ENCODE data around the gene MGMT.

MGMT gene

DNA sequence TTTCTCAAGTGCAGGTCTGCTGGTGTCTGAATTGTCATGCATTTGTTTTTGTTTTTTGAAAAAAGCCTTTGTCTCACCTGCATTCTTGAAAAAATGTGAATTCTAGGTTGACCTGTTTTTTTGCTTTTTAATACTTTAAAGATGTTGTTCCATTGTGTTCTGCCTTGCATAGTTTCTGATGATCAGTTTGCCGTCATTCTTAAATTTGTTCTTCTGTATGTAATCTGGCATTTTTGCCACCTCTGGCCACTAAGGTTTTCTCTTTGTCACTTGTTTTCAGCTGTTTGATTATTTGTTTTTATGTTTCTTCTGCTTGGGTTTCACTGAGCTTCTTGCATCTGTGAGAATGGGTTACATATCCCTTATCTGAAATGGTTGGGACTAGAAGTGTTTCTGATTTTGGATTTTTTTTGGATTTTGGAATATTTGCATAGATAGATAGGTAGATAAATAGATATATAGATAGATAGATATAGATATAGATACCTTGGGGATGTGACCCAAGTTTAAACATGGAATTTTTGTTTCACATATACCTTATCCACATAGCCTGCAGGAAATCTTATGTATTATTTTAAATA is 16.5 kb downstream of the MGMT start:
- no peak overlapping the region for H3K4me3 ChIP-seq (ENCODE audit: low read length)
- no peak for DNase-seq (ENCODE audit: low read depth, low spot score)

DNA sequence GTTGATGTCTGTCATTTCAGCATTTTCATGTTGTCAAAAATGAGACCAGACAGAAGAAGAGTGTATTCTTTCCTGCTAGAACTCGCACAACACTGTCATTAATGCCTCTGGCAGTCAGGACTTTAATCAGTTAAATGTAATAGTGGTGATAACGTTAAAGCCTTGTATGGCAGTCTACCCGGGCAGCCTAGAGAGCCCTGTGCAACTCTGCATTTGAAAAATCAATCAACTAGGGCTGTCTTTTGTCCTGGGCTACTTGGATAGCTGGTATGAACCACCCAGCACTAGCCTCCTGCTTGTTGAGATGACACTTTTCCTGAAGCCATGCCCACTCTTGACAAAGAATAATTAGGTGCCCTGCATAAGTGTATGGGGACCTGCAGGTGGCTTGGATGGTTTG is 19.8 kb downstream of the MGMT start:
- H3K4me3 ChIP-seq (ENCODE audit: low read length), result no peak overlapping the region
- DNase-seq (ENCODE audit: low read depth, low spot score), result no peak

DNA sequence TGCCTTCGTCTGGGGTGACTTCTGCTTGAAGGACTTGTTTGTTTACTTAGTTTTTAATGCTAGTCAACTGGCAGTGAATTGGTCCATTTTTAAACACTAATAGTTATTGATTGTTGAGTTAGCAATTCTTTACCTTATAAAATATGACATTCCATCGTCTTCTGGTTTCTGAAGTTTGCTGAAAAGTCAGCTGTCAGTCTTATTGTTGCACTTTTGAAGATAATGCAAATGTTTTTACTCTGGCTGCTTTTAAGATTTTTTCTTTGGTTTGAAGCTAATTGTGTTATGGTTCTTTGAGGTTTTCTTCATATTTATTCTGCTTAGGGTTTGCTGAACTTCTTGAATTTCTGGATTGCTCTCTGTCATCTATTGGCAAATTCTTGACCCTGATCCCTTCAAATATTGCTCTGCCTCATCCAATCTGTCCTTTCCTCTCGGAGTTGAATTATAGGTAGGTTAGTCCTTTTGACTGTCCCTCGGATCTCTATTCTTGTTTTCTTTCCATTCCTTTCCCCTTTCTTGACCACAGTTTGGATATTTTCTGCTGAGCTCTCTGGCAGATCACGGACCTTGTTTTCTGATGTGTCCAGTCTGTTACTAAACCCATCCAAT is 24.2 kb downstream of the MGMT start:
- no peak for DNase-seq (ENCODE audit: low read depth, low spot score)

DNA sequence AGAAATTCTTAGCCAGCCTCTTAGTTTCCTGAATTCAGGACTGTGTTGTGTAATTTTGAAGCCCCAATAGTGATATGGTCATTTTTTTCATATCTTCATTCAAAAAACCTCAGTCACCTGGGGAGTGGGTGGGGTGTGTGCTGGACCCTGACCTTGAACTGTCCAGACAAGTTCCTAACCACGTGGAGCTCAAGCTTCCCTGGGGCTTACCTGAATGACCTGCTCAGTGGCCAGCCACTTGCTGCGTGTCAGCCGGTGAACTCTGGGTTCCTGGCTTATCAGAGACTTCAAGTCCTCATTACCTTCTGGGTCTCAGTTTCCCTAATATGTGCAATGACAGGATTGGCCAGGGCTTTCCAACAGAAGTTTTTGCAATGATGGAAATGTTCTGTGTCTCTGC is 27.1 kb downstream of the MGMT start:
- no peak for DNase-seq (ENCODE audit: low read depth, low spot score)

More for the DNA sequence above, 24.2 kb downstream of the MGMT start:
- no peak overlapping the region for H3K4me3 ChIP-seq (ENCODE audit: low read length)

DNA sequence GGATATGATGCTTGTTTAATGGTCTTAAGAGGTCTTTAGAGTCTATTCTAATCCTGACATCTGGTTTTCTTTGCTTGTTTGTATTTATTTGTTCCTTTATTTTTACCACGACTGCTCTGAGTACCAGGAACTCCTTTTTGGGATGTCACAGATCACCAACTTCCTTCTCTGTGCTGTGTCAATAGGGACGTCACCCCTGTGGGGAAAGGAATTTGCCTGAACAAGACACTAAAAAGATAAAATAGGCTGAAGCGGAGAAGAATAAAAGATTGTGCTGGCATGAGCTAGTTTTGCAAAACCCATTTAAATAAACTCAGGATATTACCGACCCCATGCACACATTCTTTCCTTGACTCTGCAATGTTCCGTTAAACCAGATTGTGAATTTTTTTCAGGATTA is 27.7 kb downstream of the MGMT start:
- H3K4me3 ChIP-seq (ENCODE audit: low read length), result no peak overlapping the region
- no peak for DNase-seq (ENCODE audit: low read depth, low spot score)

More for the DNA sequence above, 27.1 kb downstream of the MGMT start:
- H3K4me3 ChIP-seq (ENCODE audit: low read length), result no peak overlapping the region

DNA sequence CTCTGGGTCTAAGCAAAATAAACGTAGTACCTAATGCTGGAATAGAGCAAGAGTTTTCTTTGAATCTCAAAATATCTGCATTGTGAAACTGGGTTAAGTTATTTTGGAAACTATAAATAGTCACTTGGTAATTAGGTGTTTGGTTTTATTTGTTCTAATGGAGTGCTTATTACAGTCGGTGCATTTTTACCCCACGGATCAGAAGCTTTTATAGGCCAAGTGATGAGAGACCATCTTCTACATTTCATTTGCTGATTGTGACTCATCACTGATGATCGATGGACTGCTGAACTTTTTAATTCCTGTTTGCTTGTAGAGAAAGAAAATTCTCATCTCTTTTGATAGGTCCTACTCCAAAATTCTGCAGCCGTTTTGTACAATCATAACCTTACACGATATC is 28.2 kb downstream of the MGMT start:
- DNase-seq (ENCODE audit: low read depth, low spot score), result no peak
- H3K4me3 ChIP-seq (ENCODE audit: low read length), result no peak overlapping the region

DNA sequence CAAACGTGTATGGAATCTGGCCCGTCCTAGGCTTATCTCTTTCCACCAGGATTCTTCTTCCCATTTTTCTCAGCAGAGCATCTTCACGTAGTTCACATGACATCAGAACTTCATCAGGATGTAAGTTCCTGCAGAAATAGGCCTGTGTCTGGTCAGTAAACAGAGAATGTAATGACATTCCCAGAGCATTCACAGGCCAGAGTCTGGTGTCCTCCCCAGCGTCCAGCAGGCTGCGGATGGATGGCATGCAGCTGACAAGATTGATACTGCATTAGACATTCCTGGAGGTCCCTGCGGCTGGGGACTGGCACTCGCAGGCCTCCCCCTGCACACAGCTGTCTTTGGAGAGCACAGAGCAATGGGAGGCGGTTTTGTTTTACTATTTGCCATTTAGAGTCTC is 28.7 kb downstream of the MGMT start:
- no peak overlapping the region for H3K4me3 ChIP-seq (ENCODE audit: low read length)
- DNase-seq (ENCODE audit: low read depth, low spot score), result no peak

DNA sequence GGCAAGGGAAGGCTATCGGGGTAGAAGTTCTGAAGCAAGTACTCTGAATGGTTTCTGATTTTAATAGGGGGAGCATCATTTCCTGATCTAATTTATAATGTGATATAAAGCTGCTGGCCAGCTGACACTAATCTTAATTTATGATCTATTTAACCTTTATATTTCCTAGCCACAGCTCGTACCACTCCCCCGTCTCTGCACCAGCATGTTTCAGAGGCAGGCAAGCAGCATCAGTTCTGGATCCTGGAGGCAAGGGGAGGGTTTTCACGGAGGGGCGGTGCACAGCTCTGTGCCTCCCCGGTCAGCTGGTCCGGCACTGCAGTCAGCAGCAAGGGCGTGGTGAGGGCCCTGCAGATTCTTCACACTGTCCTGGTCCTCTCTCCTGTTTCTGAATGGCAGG is 30.0 kb downstream of the MGMT start:
- DNase-seq (ENCODE audit: low read depth, low spot score), result no peak
- no peak overlapping the region for H3K4me3 ChIP-seq (ENCODE audit: low read length)

DNA sequence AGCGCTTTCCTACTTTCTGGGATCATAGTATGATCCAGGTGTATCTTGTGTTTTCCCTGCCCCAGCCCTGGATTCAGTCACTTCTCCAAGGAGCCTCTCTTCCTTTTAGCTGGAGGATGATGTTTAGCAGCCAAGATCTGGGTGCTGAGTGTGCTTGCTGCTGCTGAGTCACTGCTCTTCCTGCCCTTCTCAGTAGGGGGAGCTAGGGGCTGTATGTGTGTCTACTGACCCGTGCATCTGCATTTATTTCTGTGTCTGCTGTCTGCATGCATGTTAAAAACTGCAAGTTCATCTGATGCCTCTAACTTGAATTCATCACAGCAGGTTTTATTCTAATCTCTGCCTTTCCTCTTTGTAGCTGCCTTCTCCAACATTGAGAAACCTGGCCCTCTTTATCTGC is 31.6 kb downstream of the MGMT start:
- no peak overlapping the region for H3K4me3 ChIP-seq (ENCODE audit: low read length)
- peak; percentile 47 for DNase-seq (ENCODE audit: low read depth, low spot score)

DNA sequence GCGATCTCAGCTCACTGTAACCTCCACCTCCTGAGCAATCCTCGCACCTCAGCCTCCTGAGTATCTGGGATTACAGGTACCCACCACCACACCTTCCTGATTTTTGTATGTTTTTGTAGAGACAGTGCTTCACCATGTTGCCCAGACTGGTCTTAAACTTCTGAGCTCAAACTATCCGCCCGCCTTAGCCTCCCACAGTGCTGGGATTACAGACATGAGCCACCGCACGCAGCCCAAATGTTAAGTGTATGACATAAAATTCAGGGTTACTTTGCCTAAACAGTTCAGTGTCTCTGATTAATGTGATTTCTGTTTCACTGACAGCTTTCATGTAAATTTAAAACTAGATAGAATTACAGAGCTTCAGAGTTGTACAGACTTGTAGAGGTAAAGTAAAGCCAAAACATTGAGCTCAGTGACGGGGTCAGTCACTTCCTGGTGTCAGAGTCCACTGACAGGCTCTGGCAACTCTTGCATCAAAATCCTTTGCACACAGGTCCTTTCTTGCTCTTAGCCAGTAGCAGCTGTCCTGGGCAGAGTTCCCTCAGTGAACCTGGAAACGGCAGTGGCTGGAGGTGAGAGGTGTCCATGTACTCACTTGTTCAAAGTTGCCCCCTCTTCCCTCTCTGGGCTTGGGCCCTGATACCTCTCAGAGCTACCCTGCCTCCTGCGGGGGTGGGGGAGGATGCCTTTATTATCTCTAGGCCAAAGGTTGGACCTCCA is 33.7 kb downstream of the MGMT start:
- no peak overlapping the region for H3K4me3 ChIP-seq (ENCODE audit: low read length)
- DNase-seq (ENCODE audit: low read depth, low spot score), result no peak

DNA sequence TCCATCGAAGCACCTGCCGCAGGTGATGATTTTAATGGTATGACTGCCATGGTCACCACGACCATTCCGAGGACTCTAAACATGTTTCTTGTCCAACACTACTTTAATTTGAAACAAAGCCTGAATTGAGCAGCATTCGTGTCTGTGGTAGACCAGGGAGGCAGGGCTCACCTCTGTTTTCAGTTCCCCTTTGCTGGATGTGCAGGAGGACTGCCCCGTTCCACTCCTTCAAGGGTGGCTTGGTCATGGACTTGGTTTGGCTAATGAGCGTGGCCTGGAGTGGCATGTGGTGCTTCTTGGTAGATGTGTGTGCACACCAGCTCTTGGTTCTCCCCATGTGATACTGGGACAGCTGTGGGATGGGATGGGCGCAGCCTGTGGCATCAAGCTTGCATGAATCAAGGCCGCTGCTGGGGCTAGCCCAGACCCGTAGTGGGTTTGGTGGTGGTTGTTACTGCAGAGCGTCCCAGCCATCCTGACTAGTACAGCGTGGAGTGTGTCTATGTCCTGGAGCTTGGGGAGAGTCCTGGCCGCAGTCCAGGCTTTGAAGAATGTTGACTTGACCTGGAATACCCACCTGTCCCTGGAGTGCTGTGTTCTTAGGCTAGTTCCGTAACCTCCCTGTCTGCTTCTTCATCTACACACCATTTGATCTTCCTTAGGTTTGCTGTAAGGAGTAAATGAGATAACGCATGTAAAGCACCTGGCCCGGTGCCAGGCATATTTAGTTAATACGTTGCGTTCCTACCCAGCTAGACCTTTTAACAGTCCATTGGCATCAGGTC is 34.8 kb downstream of the MGMT start:
- DNase-seq (ENCODE audit: low read depth, low spot score), result no peak
- no peak overlapping the region for H3K4me3 ChIP-seq (ENCODE audit: low read length)

DNA sequence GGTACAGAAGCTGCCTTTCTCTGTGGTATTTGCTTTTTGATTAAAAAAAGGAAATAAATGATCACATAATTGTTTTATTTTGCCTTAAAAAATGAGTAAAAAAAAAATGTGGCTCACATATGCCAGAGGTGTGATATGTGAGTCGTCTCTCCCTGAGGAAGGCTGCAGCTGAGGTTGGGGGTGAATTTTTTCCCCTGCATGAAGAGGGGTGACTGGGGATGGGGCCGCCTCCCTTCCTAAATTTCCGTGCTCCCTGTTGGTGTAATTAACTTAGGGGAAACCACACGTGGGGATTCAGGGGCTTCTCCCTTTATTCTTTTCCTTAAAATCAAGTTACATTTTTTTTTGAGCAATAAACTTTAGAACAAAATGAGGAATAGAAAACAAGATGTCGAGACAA is 35.4 kb downstream of the MGMT start:
- no peak overlapping the region for H3K4me3 ChIP-seq (ENCODE audit: low read length)
- DNase-seq (ENCODE audit: low read depth, low spot score), result no peak

DNA sequence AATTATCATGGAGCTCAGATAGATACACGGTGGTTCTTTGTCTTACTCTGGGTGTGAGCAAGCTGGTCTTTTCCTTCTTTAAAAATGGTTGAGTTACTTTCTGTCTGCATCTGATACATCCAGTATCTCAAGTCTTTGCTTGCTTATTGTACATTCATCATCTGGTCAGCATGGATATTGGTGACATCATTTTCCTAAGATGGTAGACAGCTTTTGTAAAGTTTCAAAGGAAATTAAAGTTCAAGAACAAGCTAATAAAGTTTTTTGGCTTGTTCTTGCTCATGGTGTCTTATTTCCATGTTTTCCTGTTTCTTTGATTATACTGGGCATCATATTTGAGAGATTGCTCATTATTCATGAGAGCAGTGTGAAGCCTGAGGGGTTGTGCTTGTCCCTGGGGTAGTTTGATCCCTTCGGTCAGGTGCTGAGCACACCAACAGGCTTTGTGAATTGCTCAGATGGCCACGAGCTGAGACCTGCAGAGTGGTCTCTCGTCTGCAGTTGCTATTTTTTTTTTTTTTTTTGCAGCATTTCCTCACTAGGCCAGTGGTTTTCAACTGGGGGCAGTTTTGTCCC is 38.5 kb downstream of the MGMT start:
- H3K4me3 ChIP-seq (ENCODE audit: low read length), result no peak overlapping the region

DNA sequence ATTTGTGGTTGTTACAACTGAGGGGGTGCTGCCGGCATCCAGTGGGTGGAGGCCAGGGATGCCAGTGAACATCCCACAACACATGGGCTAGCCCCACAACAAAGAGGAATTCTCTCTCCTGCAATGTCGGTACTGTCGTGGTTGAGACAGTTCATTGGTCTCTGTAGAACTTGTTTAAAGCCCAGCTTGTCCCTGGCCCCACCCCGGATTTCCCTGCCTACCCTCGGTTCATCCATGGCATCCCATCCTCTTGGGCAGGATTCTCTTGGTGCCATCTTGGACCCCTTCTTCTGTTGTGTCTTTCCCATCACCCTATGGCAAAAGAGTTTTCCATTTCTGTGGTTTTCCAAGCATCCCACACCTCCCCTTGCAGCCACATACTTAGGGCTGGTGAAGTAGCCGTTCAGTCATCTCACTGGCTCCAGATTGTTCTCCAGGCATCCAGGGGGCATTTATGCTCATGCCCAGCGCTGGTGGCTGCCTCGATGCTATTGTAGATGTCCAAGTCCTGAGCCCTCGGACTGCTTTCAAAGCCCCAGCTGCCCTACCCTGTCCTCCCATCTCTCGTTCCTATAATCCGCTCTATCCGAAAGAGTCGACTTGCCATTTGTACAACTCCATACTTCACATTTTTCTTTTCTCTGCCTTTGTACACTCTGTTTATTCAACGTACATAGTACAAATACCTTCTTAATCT is 39.2 kb downstream of the MGMT start:
- DNase-seq (ENCODE audit: low read depth, low spot score), result no peak
- no peak overlapping the region for H3K4me3 ChIP-seq (ENCODE audit: low read length)

More for the DNA sequence above, 38.5 kb downstream of the MGMT start:
- DNase-seq (ENCODE audit: low read depth, low spot score), result no peak

DNA sequence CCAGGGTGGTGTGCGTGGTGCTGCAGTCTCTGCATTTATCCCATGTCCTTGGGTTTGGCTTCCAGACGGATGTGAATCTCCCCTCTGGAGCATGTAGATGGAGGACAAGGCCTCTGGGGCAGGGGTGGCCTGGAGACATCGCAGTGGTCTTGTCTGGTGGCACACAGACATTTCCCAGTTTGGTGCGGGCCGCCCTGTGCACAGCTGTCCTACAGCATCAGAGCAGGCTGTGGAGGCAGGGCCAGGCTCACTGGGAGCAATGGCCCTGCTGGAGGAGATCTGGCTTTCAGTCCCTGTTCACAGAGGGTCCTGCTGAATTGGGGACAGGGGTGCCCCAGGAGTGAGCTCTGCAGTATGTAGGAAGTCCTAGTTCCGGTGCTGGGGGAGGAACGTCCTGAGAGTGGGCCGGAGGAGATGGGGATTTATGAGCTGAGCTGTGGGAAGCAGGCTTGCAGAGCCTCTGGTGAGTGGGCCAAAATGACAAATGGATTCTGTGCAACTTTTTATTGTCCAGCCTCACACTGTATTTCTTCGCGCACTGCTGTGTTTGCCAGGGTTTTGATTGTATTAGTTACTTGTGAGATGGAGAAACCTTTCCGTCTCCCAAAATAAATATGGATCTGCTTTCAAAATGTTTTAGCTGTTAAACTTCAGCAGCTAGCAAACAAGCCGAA is 40.3 kb downstream of the MGMT start:
- DNase-seq (ENCODE audit: low read depth, low spot score), result no peak
- H3K4me3 ChIP-seq (ENCODE audit: low read length), result no peak overlapping the region

DNA sequence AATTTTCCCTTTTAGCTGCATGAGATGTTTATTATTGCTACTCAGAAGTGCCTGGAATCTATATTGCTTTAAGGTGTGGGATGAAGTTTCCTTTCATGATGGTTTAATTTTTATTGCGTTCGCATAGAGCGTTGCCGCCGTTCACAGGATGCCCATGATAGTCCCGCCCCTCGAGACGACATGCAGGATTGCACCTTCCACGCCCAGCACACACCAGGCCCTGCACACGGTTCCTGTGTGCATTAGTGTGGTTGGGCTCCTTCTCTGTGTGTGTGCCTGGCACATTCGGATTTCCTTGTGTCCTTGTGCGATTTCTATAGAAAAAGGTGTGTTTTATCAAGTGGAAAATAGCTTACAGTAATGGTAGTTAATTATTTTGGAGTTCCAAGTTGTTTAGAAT is 42.1 kb downstream of the MGMT start:
- H3K4me3 ChIP-seq (ENCODE audit: low read length), result no peak overlapping the region
- no peak for DNase-seq (ENCODE audit: low read depth, low spot score)

DNA sequence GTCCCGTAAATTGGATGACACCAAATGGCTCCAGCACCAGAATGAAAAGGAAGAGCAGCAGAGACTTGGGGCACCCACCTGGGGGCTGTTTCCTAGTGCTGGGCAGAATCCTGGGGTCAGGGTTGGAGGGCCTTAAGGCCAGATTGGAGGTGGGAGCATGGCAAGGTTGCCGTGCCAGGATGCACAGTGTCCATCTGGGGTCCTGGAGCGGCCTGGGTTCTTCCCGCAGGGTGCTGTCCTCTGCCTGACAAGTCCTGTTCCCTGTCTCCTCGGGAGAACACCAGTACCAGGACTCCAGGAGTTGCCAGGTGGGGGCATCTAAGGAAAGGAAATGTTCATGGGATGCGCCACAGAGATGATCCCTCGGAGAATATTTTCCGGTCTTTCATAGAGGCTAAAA is 42.8 kb downstream of the MGMT start:
- H3K4me3 ChIP-seq (ENCODE audit: low read length), result no peak overlapping the region
- no peak for DNase-seq (ENCODE audit: low read depth, low spot score)

DNA sequence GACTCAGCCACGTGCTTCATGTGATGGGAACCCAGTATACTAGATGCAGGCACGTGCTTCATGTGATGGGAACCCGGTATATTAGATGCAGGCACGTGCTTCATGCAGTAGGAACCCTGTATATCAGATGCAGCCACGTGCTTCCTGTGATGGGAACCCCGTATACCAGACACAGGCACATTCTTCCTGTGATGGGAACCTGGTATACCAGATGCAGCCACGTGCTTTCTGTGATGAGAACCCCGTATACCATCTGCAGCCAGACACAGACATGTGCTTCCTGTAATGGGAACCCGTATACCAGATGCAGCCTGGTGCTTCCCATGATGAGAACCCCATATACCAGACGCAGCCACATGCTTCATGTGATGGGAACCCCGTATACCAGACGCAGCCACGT is 44.0 kb downstream of the MGMT start:
- DNase-seq (ENCODE audit: low read depth, low spot score), result peak; percentile 52
- no peak overlapping the region for H3K4me3 ChIP-seq (ENCODE audit: low read length)

DNA sequence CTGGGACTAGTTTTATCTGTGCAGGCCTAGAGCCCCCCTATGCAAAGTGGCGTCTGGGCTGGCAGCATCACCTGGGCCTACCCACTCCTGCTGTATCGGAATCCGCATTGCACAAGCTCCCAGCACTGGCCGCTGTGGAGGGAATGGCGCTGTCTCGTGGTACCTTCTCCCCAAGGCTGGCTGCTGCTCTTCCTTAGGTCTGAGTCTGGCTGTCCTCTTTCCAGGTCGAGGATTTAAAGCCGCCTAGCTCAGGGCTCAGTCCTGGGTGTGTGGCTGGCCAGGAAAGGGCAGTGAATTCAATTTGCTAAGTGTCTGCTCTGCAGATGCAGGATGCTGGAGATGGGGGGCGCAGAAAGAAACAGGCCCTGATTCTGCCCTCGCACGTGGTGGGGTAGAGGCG is 44.7 kb downstream of the MGMT start:
- H3K4me3 ChIP-seq (ENCODE audit: low read length), result no peak overlapping the region
- no peak for DNase-seq (ENCODE audit: low read depth, low spot score)

Data from Jurkat, Clone E6-1 (cell line).